H1 (cell line): ENCODE data around the gene FXR1. TPM values are rescaled to one million over a fixed set of nuclear protein-coding genes. Genes with fewer than 3 reads are reported as not detected.

Experiments used
- CHD7 ChIP-seq: fragments of 300-600 bp; sonication (generic); IDR thresholded peaks from 2 replicates; pipeline ENCODE4 v1.7.1; 2012; ENCODE audit warnings: low read length, moderate library complexity, mild to moderate bottlenecking, inconsistent platforms; ENCODE audit not compliant: insufficient replicate concordance
- CTCF ChIP-seq, 3 experiments: IDR thresholded peaks; 1 replicate in 2 of 3; 2 replicates in 1 of 3; pipeline versions ENCODE4 v1.5.1 to v1.6.1; 2011; ENCODE audit warnings: low read length in 3 of 3, mild to moderate bottlenecking in 3 of 3, inconsistent platforms in 2 of 3, low read depth in 1 of 3, moderate library complexity in 1 of 3; ENCODE audit not compliant: insufficient read depth in 1 of 3; ENCODE audit errors: control extremely low read depth in 1 of 3
- SP1 ChIP-seq: IDR thresholded peaks from 2 replicates; pipeline ENCODE4 v1.6.1; 2011; ENCODE audit warnings: low read depth, low read length
- SUZ12 ChIP-seq: fragments of 200-600 bp; sonication (generic); IDR thresholded peaks from 2 replicates; pipeline ENCODE4 v1.6.1; 2012; ENCODE audit warnings: mild to moderate bottlenecking, inconsistent platforms, low read length, moderate library complexity, mixed read lengths
- USF2 ChIP-seq: IDR thresholded peaks from 2 replicates; pipeline ENCODE4 v1.6.1; 2011; ENCODE audit warnings: low read length, improper control_type of control experiment
- ZNF274 ChIP-seq: IDR thresholded peaks from 2 replicates; pipeline ENCODE4 v1.7.0; 2012; ENCODE audit warnings: low read length, borderline replicate concordance; ENCODE audit errors: extremely low read depth
- polyA plus RNA-seq, 7 experiments: library from polyadenylated mRNA; depleted of rRNA in 3 of 7; stranded (reverse) in 5 of 7; unstranded in 2 of 7; fragments of >200 nt in 5 of 7; fragments of 200-250 nt in 2 of 7; gene quantifications; 1 replicate in 5 of 7; 2 replicates in 1 of 7; 4 replicates in 1 of 7; pipeline versions ENCODE4 v1.2.1 to v1.2.3, GENCODE V29; 2011 to 2013; ENCODE audit warnings: missing spikeins in 2 of 7, mixed read lengths in 2 of 7
- total RNA-seq: library from RNA; stranded (reverse); fragmentation: NEBNext Ultra II Directional; extraction: Animal tissue kit (Norgen Biotek cat#: 25700); gene quantifications from 2 replicates; pipeline ENCODE4 v1.2.1, GENCODE V29; 2021

FXR1 gene
- total and polyA plus RNA-seq, 2 of the 8 experiments (the other 6 are each of a cell fraction or from before 2014, with no cell fraction given) = 108 to 283 TPM

GRCh38 chr3:180959691-180960090 is 47.2 kb downstream of the FXR1 start (continued):
- TF ChIP-seq CHD7 (no peak), ZNF274 (no peak), SUZ12 (no peak), CTCF (IDR thresholded peaks at IDR 0.05; ENCODE audit: control extremely low read depth in 1 of 3, insufficient read depth in 1 of 3, low read depth in 1 of 3, low read length in 3 of 3) (no peak), USF2 (no peak), SP1 (no peak)
